HG03025 (cell line): ENCODE results near the gene RSPH10B2.
"Not testable (repeated sequence)": the region's sequence is repeated elsewhere in the genome, so short reads cannot be mapped to it uniquely, and the experiment has no call there.

Source experiments
- ATAC-seq: cut with Tn5 transposase; IDR thresholded peaks from one replicate; pipeline ENCODE4 v1.9.1; 2021; ENCODE audit warnings: mild to moderate bottlenecking, moderate library complexity; ENCODE audit not compliant: unreplicated experiment, low FRiP score

RSPH10B2 gene

GRCh38 chr7:6835521-6835920 lies 81.6 kb downstream of the RSPH10B2 start:
- ATAC-seq, result not testable (repeated sequence)

DNA sequence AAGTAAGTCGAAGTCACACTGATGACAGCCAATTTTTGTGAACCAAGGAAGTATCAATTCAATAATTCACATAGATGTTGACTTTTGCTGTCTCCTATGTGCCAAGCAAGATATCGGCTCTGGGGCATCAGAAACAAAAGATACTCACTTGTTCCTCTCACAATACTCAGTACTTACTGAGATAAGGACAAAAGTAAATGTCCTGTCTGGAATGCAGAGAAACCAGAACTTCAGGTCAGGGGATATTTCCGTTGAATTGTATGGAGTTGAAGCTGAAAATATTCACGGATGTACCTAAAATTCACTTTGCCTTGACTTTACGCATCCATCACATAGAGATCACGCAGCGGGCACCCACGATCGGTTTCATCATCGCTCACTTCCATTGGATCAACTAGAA lies 83.2 kb downstream of the RSPH10B2 start:
- ATAC-seq, result not testable (repeated sequence)

DNA sequence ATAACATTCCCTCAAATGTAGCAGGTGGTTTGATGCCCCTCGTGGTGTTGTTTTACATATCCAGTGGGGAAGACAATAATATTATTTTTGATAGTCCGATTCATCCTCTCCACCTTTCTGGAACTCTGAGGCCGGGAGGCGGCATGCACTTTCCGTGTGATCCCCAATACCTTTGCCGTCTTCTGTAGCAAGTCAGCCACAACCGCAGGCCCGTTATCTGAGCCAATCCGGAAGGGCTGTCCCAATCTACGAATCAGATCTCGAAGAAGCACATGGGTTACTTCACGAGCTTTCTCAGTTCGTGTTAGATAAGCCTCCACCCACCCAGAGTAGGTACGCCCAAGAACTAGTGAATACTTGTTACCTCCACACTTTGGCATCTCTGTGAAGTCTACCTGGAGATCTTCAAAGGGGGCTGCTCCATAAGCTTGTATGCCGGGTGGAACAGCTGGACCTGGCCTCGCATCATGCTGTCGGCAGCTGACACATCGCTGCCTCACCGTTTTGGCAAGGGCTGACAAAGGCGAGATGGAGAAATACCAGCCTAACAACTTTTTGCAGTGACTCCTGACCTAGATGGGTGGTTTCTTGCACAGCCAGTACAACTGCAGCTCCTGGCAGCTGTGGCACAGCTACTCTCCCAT lies 88.5 kb downstream of the RSPH10B2 start:
- not testable (repeated sequence) for ATAC-seq

- ATAC-seq, result not testable (repeated sequence)
These were observed 89.2 kb downstream of the RSPH10B2 start for GRCh38 chr7:6843092-6843491.

DNA sequence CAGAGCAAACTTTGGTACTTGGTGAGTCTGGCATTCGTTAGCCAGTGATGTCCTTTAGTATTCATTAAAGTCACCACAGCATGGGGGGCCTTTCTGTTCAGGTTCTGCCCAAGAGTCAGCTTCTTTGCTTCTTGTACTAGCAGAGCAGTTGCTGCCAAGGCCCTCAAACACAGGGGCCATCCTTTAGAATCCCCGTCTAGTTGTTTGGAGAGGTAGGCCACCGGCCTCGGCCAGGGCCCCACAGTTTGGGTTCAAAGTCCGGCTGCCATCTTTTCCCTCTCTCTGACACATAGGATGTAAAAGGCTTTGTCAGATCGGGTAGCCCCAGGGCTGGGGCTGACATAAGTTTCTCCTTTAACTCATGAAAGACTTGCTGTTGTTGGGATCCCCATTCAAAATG lies 89.8 kb downstream of the RSPH10B2 start:
- ATAC-seq, result not testable (repeated sequence)

GRCh38 chr7:6845971-6846449 lies 92.1 kb downstream of the RSPH10B2 start:
- ATAC-seq, result not testable (repeated sequence)

DNA sequence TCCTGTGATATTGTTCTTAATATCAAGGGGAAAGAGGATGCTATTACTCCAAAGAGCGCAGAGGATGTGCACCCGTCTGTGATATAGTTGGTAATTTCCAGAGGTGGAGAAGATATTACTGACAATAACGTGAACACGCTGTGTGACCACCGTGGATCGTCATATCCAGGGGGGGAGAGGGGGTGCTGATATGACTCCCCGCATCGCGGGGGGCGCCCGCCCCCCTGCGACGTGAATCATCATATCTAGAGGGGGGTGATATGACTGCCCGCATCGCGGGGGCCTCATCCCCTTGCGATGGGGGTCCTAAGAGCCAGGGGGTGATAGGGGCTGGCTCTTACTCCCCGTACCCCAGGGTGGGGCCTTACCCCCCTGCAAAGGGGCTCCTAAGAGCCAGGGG lies 93.8 kb downstream of the RSPH10B2 start:
- ATAC-seq, result not testable (repeated sequence)
